Measurements from ENCODE around the gene SAMM50. TPM values are rescaled to one million over a fixed set of nuclear protein-coding genes. Genes with fewer than 3 reads are reported as not detected.

The SAMM50 gene
- total RNA-seq, 1 experiment from 2014 or later, result 49.1 TPM

DNA sequence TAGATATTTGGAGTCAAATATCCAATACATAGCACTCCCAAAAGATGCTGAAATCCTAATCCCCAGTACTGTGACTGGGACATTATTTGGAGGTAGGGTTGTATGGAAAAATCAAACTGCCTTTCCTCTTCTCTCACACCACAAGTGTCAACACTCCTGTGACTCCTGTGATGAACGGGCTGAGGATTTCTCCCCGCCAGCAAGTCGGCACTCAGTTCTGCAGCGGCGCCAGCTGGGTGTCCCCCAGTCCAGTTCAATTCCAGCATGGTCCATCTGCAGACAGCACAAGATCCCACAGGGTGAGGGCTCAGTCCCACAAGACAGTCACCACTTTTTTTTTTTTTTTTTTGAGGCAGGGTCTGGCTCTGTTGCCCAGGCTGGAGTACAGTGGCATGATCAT, 64.6 kb downstream of the SAMM50 start:
- H3K36me3 ChIP-seq, result no peaks in the 10 kb centered on the region
- H3K4me1 ChIP-seq, result no peaks in the 10 kb centered on the region
- no peak overlapping the region for H3K4me3 ChIP-seq
- no peak for DNase-seq
- H3K9me3 ChIP-seq (replicated peaks), result no peaks in the 10 kb centered on the region
- no peaks in the 10 kb centered on the region for H3K27me3 ChIP-seq
- no peak overlapping the region for H3K27ac ChIP-seq

DNA sequence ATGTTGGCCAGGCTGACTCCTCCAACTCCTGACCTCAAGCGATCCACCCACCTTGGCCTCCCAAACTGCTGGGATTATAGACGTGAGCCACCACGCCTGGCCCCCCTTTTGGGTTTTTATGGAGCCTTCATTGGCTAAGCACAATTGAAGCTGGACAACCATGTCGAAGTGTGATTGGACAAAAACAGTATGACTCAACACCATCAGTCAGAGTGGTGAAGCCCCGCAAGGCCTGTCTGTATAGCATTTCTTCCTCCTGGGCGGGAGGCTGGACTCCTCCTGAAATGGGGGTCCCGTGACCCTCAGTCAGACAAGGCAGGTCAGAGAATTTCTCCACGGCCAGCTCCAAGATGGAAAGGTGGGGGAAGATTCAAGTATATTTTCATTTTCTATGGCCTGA, 65.7 kb downstream of the SAMM50 start:
- H3K9me3 ChIP-seq (replicated peaks), result no peaks in the 10 kb centered on the region
- H3K27me3 ChIP-seq, result no peaks in the 10 kb centered on the region
- no peaks in the 10 kb centered on the region for H3K36me3 ChIP-seq
- H3K4me1 ChIP-seq, result no peaks in the 10 kb centered on the region
- no peak overlapping the region for H3K4me3 ChIP-seq
- no peak for DNase-seq
- no peak overlapping the region for H3K27ac ChIP-seq

DNA sequence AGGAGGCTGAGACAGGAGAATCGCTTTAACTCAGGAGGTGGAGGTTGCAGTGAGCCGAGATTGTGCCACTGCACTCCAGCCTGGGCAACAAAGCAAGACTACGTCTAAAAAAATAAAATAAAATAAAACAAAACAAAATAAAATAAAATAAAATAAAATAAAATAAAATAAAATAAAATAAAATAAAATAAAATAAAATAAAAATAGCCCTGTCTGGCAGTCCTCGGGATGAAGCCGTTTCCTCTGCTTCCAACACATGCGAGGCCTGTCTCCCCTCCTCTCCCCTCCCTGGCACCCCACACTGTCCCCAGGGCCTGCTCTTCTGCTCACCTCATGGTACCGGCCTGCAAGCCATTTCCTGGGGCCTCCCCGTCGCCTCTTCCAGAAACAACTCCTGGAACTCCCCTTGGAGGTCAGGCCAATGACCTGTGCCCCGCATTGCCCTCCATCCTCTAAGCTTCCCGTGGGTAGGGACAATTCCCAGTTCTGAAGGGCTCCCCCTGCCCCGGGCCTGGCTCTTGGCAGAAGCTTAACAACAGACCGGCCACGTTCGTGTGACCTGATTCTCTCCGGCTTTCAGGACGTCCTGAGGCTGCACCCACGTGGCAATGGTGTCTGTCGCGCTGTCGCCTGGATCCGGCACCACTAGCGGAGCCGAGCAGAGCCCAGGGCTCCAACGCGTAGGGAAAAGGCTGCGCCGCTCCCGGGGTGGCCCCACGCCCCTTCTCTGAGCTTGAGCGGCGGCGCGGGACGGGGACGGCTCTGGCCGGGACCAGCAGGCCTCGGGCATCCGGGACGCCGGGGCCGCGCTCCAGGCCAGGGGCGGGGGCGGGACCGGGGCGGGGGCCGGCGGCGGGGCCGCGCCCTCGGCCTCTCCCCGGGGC, 68.4 kb downstream of the SAMM50 start:
- DNase-seq, result no peak
- no peaks in the 10 kb centered on the region for H3K27me3 ChIP-seq
- H3K4me1 ChIP-seq, result peaks cover 7% of the 10 kb centered on the region; the same call in 1 of the 2 replicates
- H3K27ac ChIP-seq, result no peak overlapping the region
- no peaks in the 10 kb centered on the region for H3K36me3 ChIP-seq
- no peaks in the 10 kb centered on the region for H3K9me3 ChIP-seq (replicated peaks)
- no peak overlapping the region for H3K4me3 ChIP-seq

DNA sequence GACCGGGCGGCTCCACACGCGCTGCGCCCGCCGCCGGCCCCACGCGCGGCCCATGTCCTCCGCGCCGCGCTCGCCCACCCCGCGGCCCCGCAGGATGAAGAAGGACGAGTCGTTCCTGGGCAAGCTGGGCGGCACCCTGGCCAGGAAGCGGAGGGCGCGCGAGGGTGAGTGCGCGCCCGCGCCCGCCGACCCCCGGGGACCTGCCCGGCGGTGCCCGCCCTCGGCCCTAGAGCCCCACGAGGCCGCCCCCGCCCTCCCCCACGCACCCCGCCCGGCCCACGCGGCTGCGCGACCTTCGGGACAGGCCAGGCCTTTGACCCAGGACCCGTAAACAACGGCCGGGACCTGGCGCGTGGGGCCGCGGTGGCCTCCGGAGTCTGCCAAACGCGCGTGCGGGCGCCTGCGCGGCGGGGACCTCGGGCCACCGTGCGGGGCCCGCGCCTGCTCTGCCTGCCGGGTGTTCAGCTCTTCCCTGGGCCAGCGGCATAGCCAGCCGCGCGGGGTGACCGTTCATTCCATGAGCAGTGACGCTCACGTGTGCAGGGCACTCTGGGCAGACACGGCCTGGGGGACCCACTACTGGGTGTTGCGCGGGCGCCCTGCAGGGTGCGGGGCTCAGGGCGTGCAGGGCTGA, 69.2 kb downstream of the SAMM50 start, which contains the start of gene PARVB:
Gene PARVB (plus strand): TSS at position 15 of the 634 bp plus-strand sequence. CDS start 38 bp downstream, at position 53.
- H3K4me3 ChIP-seq, result no peak within 1 kb of the TSS
- no peak for DNase-seq
- peaks cover 7% of the 10 kb centered on the region; the same call in 1 of the 2 replicates for H3K4me1 ChIP-seq
- no peak within 1 kb of the TSS for H3K27ac ChIP-seq
- H3K27me3 ChIP-seq, result no peaks in the 10 kb centered on the region
- H3K36me3 ChIP-seq, result no peaks in the 10 kb centered on the region
- no peaks in the 10 kb centered on the region for H3K9me3 ChIP-seq (replicated peaks)

DNA sequence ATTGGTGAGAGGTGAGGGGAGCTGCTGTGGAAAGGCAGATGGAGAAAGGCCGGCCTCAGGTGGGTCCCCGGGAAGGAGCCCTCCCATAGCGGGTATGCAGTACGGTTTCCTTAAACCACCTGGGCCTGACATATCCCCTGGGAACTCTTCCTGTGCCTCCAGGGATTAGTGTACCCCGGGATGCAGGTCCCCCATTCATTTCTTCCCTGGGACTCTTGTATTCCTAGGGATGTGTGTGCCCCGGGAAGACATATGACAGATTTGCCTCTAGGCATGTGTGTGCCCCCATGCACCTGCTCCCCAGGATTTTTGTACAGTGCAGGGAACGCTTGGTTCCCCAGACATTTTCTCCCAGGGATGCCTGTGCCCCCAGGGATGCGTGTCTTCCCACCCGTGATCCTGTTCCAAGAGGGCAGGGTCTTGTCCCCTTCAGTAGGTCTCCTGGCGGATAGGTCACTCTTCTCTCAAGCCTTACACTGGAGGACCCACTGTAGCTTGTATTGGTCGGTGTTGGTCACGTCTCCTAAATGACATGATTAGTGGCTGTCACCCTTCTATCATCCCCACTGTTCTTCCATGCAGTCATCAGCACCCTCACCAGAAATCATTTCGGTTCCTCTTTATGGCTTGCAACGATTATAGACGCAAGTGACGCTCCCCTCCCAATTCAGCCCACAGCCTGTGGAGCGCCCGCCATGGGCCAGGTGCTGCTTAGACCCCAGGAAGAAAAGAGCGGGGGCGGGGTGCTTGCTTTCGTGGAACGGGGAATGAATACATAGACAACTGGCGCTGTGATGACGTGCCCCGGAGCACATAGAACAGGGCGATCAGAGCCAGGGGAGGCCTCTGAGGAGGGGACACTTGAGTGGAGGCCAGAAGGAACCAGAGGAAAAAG, 70.2 kb downstream of the SAMM50 start:
- no peak for DNase-seq
- H3K4me3 ChIP-seq, result no peak overlapping the region
- H3K36me3 ChIP-seq, result no peaks in the 10 kb centered on the region
- no peaks in the 10 kb centered on the region for H3K27me3 ChIP-seq
- peaks cover 7% of the 10 kb centered on the region; the same call in 1 of the 2 replicates for H3K4me1 ChIP-seq
- H3K9me3 ChIP-seq (replicated peaks), result no peaks in the 10 kb centered on the region
- no peak overlapping the region for H3K27ac ChIP-seq

DNA sequence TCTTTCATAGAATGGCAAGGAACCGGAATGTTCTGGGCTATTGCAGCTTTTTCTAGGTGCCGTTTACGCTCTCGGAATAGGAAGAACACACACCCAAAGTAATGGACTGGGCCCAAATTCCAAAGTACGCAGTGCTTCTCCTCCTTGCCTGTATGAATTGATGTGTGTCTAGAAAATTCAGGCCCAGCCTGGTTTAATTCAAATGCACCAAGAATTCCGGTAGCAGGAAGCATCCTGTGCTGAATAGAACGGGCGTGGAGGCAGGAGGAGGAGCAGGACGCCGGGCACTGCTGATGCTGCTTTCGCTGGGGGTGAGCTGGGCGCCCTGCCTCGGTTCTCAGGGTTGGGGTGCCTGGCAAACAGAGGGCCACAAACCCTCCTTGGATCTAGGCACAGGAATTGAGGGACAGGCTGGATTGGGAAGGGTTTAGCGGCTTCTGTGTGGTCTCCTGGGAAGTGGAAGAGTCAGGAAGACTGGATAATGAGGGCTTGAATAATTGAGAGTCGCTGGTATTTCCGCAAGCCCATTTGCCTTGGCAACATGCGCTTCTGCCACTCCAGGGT, 70.9 kb downstream of the SAMM50 start:
- Histone ChIP-seq H3K36me3 (no peaks in the 10 kb centered on the region), H3K27ac (no peak overlapping the region; the same call in 1 of the 2 replicates), H3K4me3 (no peak overlapping the region), H3K9me3 (replicated peaks) (no peaks in the 10 kb centered on the region), H3K27me3 (no peaks in the 10 kb centered on the region), H3K4me1 (peaks cover 7% of the 10 kb centered on the region; the same call in 1 of the 2 replicates)
- no peak for DNase-seq

DNA sequence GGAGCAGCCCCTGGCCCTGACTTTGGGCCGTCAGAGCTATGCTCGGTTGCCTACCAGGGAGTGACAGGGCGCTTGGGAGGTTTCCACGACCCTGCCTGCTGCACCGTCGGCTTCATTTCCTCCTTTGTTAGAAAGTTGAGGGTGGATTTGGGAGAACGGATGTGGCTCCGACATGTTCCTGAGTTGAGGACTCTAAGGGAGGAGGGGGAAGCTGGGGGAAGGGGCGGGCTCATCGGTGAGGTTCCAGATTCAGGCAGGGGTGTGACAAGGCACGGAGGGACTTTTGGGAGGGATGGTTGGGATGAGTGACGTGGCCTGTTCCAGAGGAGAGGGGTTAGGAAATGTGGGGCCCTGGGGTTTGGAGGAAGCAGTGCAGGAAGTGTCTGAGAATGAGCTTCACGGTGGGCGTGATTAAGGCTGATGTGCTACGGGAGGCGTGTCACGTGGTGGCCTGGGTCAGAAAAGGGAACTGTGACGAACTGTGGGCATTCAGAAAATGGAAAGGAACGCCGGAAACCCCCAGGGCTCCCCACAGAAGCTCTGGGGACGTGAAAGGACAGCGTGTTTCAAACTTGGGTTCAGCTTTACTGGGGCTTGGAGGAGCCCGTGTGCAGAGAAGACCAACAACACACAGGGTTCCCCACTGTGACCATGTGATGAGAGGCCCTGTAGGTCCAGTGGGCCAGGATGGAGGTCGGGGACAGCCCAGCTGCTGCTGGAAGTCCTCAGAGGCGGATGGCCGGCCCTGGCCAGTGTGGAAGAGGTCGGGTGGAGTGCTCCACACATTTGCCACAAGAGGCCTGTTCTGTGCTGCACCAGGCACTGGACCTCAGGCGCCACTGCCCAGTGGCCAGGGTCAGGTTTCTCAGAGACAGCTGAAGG, 71.6 kb downstream of the SAMM50 start:
- no peaks in the 10 kb centered on the region for H3K36me3 ChIP-seq
- no peaks in the 10 kb centered on the region for H3K9me3 ChIP-seq (replicated peaks)
- peaks cover 7% of the 10 kb centered on the region; the same call in 1 of the 2 replicates for H3K4me1 ChIP-seq
- DNase-seq, result peak; percentile 53 to 57
- peak overlapping the region; percentile 32 for H3K4me3 ChIP-seq
- no peaks in the 10 kb centered on the region for H3K27me3 ChIP-seq
- H3K27ac ChIP-seq, result peak overlapping the region; percentile 69

DNA sequence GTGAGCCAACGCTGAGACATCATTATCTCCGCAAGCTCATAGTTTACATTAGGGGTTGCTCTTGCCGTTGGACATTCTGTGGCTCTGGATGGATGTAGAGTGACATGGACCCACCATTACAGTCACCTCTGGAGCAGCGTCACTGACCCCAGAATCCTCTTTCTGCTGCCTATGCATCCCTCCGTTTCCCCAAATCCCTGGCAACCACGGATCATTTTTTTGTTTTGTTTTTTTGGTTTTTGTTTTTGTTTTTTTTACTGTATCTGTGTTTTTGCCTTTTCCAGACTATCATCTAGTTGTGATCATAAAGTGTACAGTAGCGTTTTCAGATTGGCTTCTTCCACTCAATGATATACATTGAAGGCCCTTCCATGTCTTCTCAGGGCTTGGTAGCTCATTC, 72.8 kb downstream of the SAMM50 start:
- Histone ChIP-seq H3K4me3 (no peak overlapping the region), H3K27me3 (no peaks in the 10 kb centered on the region), H3K9me3 (replicated peaks) (no peaks in the 10 kb centered on the region), H3K4me1 (peaks cover 7% of the 10 kb centered on the region; the same call in 1 of the 2 replicates), H3K27ac (no peak overlapping the region), H3K36me3 (no peaks in the 10 kb centered on the region)
- DNase-seq, result no peak

DNA sequence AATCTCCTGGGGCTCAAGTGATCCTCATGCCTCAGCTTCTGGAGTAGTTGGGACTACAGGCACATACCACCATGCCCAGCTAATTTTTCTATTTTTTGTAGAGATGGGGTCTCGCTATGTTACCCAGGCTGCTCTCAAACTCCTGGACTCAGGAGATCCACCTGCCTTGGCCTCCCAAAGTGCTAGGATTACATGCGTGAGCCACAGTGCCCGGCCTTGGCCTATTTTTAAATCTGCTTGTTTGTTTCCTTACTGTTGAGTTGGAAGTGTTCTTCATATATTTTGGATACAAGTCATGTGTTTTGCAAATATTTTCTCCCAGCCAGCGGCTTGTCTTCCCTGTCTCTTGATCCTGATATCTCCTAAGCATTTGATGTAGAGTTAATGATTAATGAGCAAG, 73.8 kb downstream of the SAMM50 start:
- Histone ChIP-seq H3K27me3 (no peaks in the 10 kb centered on the region), H3K9me3 (replicated peaks) (no peaks in the 10 kb centered on the region), H3K4me3 (no peak overlapping the region), H3K27ac (no peak overlapping the region), H3K36me3 (no peaks in the 10 kb centered on the region), H3K4me1 (peaks cover 12% of the 10 kb centered on the region)
- no peak for DNase-seq

DNA sequence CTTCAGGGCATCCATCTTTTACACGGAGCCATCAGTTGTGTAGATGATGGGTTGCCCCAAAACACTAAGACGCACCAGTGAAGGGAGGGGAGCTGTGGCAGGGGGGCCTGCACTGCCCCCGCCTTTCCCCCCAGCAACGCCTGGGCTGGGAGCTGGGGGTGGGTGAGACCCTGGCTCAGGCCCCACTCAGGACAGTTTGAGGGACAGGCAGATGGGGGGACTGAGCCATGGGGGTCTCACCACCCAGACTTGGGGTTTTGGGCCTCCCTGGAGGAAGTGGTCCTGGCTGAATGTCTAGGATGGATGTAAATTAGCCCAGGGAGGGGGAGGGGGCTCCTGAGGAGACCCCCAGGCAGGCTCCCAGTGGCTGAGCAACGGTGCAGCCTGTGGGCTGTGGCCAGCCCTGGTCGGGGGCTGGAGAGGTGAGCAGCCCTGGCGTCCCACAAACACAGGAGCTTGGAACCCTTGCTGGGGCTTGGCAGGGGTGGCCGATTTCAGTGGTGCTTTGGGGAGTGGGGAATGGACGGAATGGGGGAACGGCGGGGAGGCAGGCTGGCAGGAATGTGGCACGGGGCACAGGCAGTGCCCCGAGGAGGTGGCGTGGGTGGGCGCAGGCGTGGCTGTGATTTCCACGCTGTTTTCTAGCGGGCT, 74.9 kb downstream of the SAMM50 start:
- Histone ChIP-seq H3K27ac (no peak overlapping the region), H3K4me1 (peaks cover 12% of the 10 kb centered on the region), H3K4me3 (no peak overlapping the region), H3K9me3 (replicated peaks) (no peaks in the 10 kb centered on the region), H3K27me3 (no peaks in the 10 kb centered on the region), H3K36me3 (no peaks in the 10 kb centered on the region)
- no peak for DNase-seq

DNA sequence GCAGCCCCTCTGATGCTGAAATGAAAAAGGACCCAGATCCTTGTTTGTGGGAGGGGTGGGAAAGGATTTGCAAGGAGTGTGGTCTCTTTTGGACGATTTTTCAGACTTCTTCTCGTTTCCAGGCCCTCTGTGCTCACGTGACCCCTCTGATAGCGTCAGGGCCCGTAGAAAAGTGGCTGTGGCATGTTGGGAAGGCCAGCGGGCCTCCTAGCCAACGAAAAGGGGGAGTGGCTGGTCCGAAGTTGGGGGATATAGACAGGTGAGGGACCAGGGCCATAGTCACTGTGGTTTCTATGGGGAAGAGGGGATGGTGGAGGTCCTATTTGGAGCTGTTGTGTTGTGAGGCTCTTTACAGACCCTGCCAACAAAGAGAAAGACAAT, 75.5 kb downstream of the SAMM50 start:
- Histone ChIP-seq H3K36me3 (no peaks in the 10 kb centered on the region), H3K9me3 (replicated peaks) (no peaks in the 10 kb centered on the region), H3K27me3 (no peaks in the 10 kb centered on the region), H3K27ac (no peak overlapping the region), H3K4me3 (no peak overlapping the region), H3K4me1 (peaks cover 12% of the 10 kb centered on the region)
- no peak for DNase-seq

DNA sequence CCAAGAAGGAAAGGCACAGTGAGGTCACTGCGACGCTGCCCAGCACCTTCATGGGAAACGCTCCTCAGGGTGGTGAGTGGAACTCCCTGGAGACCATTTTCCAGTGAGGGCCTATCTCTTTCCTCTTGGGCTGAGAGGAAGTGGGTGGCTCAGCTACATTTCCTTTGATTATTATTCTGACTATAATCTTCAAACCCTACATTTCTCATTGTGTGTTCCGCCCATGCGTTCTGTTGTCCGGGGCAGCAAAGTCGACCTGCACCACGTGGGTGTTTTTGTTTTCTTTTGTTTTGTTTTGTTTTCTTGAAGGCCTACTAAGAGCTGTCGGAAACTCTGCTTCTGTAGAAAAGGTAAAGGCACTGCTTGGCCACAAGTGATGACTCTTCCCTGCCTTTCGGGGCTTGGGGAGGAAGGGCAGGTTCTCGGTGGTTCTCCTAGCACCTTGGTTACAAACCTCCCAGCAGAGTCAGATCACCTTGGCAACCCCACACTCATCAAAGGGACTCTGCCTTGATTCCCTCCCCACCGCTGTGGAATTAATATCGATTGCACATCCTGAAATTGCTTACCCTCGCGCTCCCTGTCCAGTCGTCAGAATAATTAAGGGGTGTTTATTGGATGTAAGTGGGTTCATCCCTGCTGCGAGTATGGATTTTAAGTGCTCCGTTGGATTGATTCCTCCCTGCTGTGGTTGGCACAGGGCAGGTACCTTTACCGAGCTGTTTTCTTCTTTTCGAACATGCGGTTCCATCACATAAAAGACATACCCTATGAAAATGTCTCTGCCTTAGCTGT, 76.1 kb downstream of the SAMM50 start:
- DNase-seq, result no peak
- Histone ChIP-seq H3K27me3 (no peaks in the 10 kb centered on the region), H3K9me3 (replicated peaks) (no peaks in the 10 kb centered on the region), H3K36me3 (no peaks in the 10 kb centered on the region), H3K4me1 (peaks cover 12% of the 10 kb centered on the region), H3K27ac (no peak overlapping the region), H3K4me3 (no peak overlapping the region)

Data from SJCRH30 (cell line).